Stimulated activated CD4-positive, alpha-beta T cell treated with anti-CD3 and anti-CD28 coated beads, Interleukin-2, amount 100 ng/mL, for 4 hours (primary cell): ENCODE measurements around the gene THSD4.

Experiments
- DNase-seq: peaks from one replicate; pipeline ENCODE4 v3.0.0-alpha.2; 2020; ENCODE audit warnings: low read depth

Gene THSD4

DNA sequence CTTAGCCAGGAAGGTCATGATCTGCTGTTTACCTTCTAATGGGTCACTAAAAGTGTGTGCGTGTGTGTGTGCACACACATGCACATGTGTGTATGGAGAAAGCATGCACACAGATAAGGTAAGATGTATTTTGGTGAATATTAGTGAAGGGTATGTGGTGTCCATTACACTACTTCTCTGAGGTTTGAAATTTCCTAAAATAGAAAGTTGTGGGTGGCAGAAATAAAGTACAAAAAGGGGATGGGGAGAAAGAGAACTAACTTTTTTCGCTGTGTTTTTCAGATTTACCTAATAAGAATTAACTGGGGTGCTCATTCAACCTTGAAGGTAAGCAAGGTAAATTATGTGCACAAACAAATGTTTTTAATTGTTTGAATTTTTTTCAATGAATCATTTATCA lies 670.7 kb downstream of the THSD4 start:
- DNase-seq = no peak

DNA sequence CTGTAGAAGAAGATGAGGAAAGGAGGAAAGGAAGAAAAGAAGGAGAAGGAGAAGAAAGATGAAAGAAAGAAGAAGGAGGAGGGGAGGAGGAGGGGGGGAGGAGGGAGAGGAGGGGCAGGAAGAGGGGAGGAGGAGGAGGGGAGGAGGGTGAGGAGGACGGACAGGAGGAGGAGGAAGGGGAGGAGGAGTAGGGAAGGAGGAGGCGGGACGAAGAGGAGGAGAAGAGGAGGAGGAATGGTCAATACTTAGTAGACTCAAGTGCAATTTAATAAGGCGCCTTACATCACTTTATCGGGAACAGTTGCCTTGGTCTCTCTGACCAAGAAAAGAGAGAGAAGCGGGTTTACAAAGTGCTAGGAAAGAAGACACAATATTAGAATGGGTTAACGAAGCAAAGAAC lies 671.4 kb downstream of the THSD4 start:
- no peak for DNase-seq

DNA sequence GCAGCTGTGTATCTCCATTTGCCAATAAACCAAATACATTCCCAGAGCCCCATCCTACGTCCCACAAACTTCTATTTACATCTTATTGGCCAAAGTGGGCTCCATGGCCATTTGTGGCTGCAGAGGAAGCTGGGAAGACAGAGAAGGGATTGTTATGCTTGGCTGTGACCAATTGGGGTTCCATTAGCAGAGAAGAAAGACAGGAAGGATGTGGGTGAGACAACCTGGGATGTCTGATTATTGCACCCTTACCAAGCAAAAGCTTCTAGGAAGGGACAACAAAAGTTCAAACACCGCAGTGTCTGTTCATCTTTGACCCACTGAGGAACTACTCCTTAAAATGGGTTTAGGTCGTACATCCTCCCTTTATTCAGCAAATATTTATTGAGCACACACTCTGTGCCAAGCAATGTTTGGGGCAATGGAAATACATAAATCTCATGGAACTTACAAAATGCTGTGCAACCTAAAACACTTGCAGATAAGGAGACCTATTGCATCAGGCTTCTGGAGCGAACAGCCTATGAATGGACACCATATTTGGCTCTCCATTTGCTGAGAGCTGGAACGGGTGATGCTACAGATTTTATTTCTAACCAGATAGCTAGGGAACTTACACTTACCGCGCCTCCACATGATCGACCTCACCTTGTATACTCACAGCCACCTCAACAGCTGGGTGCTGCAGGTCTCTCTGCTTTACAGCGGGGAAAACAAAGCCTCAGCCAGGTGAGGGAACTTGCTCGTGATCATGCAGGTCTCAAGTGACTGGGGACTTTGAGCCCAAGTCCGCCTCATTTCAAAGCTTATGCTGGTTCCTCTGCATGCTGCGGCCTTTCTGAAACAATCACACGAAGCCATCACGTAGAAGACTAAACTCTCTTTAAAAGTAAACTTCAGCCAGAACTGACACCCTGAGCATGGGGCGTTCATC lies 673.6 kb downstream of the THSD4 start:
- DNase-seq = no peak

DNA sequence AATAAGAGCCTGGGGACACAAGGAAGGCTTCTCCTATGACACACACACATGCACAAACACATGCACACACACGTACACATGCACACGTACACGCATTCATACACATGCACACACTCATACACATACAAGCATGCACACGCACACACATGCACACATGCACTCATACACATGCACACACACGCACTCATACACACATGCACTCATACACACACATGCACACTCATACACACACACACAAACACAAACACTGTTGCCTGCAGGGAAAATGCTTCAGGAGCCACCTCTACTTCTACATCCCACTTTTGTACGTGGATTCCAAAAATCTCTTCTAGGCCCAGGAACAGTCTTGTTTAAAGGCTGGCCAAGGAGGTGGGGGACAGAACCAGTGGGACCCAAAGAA lies 674.3 kb downstream of the THSD4 start:
- no peak for DNase-seq

DNA sequence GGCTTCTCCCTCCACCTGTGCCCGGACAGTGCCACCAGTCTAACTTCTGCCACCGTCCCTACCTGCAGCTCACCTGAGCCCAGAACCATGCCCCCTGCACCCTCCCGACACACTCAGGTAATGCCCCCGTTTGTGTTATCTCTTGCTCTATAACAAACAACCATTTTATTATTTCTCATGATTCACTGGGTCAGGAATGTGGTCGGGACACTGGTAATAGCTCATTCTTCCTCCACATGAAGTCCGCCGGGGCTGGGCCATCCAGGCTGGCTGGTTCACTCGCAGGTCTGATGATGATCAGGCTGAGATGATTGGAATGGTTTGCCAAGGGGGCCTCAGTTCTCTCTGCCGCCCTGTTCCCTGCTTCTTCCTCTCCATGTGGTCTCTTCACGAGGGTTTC lies 674.8 kb downstream of the THSD4 start:
- no peak for DNase-seq

DNA sequence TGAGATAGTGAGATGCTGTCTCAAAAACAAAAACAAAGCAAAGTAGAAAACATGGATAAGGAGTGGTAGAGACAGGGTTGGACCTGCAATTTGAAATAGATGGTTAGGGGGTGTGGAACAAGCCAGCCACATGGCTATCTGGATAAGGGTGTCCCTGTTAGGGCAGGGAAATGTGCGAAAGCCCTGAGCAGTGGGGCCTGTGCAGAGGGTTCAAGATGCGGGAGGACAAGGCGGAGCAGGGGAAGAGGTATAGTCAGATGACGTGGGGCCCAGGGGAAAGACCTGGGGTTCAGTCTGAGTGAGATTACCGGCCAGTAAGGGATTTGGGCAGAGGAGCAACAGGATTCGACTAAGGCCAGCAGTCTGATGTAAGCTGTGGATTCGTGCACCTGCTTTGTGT lies 676.7 kb downstream of the THSD4 start:
- DNase-seq = no peak

DNA sequence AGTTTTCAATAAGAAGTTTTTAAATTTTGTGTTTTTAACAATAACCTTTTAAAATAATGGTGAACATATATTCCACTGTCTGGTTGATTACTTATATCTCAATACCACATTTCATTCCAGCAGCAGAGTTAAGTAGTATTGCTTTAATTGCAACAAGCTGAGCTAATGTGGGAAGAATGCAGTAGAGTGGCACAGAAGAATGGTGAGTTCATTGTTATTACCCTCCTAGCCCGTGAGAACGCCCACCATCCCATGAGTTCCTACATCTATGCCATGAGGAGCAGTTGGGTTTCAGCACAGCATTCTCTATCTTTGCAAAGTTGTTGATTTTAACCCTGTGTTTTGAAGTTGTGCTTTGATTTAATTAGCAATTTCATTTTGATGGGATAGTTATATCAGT lies 677.2 kb downstream of the THSD4 start:
- DNase-seq = no peak

DNA sequence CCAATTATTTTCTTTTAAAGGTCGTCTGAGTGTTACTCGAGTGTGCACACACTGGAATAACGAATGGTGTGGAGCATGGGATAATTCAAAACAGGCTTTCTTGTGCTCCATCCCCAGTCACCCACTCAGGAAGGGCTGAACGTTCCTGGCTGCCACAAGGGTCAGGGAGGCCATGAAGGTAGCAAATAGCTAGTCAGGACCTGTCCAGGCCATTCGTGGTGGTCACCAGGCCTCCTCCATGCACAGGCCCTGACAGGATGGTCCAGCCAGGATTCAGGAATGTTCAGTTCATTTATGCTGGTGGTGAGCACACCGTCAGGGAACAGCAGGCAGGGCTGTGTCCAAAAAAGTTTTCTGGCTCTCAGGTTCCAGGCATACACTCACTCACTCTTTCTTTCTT lies 683.4 kb downstream of the THSD4 start:
- DNase-seq = no peak

DNA sequence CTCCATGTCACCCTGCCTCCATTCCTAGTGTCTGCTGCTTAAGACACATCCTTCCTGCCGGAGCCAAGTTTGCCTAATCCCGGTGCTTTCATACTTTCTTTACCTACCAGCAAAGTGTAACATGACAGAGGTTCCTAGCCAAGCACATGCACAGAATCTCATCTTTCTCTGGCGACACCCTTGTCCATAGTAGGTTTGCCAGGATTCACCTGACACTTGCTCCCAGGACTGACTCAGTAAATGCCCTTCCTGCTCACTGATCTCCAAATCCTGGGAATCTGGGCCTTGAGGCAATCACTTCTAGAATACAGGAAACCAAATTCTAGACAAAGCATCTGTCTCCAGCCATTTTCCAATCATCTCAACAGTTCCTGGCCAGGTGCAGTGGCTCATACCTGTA lies 684.9 kb downstream of the THSD4 start:
- DNase-seq = no peak

DNA sequence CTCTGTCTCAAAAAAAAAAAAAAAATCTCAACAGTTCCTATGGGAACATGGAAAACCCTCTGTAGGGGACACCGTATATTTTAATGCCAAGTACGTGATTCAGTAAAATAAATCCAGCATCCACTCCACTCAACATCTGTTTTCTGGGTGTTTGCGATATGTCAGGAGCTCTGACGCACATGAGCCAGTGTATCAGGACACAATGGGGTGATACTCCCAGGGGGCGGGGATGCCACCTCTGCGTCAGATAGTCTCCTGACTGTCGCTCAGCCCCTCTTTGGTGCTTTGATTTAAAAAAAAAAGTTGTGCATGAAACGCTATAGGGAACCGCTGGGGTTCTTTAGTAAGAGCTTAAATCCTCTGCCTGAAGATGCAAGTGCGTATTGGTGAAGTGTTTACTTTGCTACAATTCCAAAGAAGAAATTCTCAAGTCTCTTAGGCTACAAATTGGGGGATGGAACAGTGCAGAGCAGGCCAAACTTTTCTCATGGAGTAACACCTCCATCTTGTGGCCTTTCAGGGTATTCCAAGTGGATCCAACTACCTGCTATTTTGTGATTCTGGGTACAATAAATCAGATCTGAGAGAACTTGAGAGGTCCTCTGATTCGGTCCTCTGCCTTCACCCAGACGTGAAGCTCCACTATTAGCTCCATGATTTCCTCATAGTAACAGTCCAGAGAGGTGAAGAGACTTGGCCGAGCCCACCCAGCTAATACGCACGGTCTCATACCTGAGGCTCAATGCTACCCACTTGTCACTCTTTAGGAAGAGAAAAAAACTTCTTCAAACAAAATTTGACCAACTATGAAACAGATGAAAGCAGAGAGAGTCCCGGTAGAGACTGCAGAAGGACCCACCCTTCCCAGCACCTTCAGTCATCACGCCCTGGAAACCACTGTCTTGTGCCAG lies 685.8 kb downstream of the THSD4 start:
- no peak for DNase-seq

DNA sequence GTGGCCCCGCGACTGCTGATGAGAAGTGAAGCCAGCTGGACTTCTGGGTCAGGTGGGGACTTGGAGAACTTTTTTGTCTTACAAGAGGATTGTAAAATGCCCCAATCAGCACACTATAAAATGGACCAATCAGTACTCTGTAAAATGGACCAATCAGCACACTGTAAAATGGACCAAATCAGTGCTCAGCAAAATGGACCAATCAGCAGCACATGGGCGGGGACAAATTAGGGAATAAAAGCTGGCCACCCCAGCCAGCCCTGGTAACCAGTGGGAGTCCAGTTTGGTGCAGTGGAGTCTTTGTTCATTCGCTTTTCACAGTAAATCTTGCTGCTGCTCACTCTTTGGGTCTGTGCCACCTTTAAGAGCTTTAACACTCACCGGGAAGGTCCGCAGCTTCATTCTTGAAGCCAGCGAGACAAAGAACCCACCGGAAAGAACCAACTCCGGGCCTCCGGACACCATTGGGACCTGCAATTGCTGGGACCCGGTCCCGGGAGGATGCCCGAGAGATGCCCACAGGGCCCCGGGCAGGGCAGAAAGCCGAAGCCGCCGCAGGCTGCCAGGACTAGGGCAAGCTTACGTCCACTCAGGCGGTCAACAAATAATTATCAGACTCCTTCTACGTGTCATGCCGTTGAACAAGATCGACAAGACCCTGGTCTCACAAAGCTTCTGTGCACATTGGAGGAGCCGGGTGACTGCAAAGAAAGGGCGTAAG lies 686.8 kb downstream of the THSD4 start:
- DNase-seq = no peak

DNA sequence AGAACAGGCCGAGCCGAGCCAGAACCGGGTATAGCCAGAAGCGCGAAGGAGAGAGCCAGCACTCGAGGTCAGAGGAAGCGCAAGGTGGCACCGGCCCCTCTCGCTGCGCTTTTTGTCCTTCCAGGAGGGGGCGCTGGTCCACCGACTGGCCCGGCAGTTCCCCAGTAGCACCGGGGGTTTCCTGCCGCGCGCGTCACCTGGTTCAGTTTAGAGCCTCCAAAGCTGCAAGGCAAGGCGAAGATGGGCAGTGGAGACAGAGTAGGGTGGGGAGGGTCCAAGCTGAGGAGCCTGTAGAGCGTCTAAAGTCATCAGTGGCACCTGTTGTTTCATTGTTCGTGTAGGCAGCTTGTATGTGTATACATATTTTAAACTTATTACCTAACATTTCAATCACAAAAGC lies 687.5 kb downstream of the THSD4 start:
- DNase-seq = no peak

DNA sequence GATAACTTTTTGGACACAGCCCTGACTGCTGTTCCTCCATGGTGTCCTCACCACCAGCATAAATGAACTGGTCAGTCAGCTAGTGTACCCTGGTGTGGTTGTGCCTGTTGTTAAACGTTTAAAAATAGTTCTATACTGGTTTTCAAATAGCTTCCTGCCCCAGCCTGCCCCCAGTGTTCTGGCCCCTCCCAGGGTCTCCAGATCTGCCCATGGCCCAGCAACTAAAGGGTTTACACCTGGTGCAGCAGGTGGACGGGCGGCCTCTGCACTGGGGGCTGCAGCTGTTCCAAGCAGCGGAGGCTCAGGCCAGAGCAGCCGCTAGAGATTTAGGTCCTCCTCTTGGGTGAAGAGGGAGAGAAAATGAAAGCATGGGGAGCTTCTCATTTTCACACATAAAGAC lies 689.0 kb downstream of the THSD4 start:
- DNase-seq = no peak

DNA sequence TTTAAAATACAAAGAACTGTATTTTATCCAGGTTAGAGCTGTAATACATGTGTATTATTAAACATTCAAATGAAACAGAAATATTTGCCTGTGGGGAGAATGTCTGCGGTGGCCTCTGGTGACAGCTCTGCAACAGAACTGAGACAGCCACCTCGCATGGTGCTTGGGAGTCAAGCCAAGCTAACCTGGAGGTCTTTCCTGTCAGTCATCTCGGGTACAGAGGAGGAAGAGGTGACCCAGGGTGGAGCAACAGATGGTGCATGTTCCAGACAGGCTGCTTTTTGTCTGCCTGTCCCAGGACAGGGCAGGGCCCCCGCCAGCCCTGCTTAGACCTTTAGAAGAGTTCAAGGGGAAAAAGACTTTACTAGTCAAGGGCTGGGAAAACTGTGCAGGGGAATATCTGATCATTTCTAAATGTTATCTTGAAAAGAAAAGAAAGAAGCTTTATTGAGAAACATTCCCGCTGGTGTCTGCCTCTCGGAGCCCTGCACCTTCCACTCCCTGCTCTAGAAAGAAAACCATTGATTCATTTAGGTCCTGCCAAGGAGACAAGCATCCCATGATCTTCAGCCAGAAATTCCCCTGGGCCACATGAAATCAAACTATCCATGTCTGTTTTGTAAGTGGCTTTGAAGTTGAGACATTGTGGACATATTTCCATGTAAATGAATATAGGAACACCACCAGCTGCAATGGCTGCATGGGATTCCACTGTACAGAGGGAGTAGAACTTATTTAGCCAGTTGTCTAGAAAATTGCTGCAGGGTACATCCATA lies 689.6 kb downstream of the THSD4 start:
- DNase-seq = no peak

DNA sequence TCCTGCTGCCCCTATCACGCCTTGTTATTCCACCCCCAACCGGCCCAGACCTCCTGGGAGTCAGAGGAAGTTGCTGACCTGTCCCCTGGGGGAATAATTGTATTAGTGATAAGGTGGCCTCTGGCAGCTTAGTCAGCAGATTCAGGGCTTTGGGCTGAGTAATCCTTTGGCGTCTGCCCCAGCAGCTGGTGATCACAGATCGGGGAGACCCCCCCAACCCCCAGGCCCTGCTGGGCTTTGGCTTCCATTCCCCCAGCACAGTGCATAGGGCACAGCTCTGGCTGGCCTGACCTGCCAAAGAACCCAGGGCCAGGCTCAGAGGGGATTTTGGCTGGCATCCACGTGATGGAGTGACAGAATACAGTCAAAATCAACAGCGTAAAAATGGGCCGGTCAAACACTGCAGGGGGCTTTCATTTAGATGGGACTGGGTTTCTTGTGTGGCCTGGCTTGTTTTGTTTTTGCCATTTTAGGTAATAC lies 691.2 kb downstream of the THSD4 start:
- no peak for DNase-seq

DNA sequence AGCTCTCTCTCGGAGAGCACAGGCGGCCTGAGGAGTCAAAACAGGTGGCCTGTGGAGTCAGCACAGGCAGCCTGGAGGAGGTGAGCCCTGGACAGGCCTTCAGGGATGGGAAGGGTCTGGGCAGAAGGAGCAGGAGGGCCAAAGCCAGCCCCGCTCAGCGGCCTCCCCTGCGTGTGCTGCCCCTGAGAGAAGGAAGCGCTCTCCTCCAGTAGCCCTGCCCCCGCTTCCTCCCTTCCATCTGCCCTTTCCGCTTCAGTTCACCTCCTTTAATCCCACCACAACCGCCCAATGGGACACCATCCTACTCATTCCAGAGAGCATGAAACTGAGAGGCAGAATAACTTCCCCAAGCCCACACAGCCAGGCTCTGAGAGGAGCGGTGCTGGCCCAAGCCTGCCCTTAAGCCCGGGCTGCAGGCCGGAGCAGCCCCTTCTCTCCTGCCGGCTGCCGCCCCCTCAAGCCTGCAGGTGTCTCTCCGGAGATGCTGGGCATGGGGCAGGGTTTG lies 691.9 kb downstream of the THSD4 start:
- DNase-seq = no peak

DNA sequence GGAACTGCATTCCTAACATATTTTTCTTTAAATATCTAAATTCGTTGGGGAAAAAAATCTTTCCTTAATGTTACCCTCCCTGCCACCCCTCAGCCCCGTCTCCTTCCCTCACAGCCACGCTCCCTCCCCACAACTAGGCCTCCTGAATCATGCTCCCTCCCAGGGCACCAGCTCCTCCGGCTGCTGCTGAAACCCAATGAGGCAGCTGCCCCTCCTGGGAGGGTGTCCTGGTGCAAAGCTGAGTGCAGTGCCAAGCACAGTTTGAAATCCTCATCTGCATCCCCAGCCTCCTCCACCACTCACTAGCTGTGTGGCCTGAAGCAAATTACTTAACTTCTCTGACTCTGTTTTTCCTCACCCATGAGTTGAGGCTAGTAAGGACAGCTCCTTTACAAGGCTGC lies 692.4 kb downstream of the THSD4 start:
- DNase-seq = no peak

DNA sequence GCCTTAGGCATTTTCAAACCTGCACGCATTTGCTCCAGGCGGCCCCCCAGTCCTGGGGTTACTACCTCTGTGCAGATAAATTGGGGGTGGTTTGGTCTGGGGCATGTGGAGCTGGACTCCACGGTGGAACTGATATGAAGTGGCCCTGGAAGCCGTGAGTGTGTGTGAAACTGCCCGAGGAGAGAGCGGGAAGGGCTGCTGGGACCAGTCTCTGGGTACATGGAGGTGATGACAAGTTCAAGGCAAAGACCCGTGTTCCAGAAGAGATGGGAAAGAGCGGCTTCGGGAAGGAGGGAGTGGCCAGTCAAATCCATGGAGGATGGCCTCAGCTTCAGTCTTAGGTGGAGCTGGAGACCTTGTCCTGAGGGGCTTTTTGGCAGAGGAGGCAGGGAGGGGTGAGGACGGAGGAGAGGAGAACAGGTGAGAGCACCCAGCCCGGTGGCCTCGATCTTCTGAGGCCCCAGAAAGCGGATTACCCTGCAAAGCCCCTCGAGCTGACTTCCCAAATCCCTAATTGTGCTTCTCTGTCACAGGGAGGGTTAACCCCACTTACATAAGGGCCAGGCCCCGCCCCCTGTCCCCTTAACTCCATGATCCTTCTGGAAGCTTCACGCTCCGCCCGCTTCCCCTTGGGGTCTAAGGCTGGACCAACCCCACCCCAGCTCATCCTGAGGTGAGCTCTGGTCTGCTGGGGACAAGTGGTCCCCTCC lies 693.2 kb downstream of the THSD4 start:
- DNase-seq = no peak

DNA sequence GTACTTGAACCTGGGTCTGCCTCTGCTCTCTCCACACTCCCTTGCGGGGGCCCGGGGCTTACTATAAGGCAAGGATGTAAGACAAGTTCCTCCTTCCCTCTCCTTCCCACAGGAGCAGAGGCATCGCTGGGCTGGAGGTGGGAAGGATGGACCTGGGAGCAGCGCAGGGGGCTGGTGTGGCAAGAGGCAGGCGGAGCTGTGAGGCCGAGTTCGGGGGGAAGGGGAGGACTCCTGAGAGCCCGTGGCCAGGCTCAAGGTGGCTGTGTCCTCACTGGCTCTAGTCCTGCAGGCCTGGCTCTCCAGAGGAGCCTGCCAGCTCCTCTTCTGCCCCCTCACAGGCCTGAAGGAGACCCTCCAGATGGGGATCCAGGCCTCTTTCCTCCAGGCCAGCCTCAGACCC lies 694.1 kb downstream of the THSD4 start:
- DNase-seq = no peak

DNA sequence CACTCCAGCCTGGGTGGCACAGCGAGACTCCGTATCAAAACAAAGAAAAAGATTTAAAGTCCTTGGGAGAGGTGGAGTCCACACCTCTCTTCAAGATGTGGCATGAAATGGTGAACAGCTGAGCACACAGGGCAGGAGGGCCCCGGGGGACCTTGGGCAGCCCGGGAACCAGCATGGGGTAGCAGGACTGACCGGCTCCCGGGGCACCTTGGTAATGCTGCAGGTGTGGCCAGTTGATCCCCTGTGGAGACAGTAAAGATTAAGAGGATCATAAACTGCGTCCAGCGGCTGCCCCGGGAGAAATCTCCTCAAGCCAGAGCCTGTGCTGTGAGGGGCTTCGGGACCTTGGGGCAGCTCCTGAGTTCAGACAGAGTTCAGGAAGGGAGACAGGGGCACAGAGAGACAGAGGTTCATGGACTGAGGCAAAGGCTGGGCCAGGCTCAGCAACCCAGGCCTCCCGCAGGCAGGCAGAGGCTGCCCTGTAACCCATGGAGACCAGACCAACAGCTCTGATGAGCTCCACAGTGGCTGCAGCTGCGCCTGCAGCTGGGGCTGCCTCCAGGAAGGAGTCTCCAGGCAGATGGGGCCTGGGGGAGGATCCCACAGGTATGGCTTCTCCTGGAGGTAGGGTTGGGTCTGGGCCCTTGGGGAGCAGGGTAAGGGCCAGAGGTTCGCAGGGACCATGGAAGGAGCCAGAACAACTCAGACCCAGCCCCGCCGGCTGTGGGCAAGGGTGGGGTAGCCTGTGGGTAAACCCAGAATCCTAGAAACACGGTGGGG lies 695.2 kb downstream of the THSD4 start, which contains the start of gene NR2E3:
NR2E3 (plus strand) TSS at position 299 of the 780 bp plus-strand sequence; CDS start at position 489, 190 bp downstream.
- no peak for DNase-seq
